GM21528 (cell line): ENCODE data around the gene JAGN1.
"Not testable (repeated sequence)": the region's sequence is repeated elsewhere in the genome, so short reads cannot be mapped to it uniquely, and the experiment has no call there.

ENCODE experiments used
- ATAC-seq: cut with Tn5 transposase; IDR thresholded peaks from one replicate; pipeline ENCODE4 v1.9.1; 2021; ENCODE audit warnings: mild to moderate bottlenecking, moderate library complexity; ENCODE audit not compliant: unreplicated experiment, low FRiP score

JAGN1 gene

GRCh38 chr3:9890249-9891071, at the start of gene JAGN1:
JAGN1 (plus strand) TSS chr3:9890610; CDS start chr3:9890723, 113 bp downstream.
- ATAC-seq = peak; percentile 70

DNA sequence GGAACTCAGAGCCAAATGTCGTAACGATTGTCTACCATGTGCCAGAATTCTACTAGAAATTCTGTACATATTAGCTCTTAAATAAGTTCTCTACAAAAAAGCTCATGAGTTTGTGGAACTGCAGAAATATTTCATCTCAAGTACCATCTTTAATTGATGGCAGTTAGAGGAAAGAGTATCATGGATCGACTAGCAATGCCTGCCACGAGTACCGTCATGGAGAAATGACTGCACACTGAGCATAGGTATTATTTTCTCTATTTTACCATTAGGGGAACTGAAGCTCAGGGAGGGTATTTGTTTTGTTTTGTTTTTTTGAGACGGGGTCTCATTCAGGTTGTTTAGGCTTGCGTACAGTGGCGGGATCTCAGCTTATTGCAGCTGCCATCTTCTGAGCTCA, 49.4 kb upstream of the JAGN1 start:
- no peak for ATAC-seq

GRCh38 chr3:9843715-9844438, 46.5 kb upstream of the JAGN1 start, which contains the start of gene RPUSD3:
RPUSD3 (minus strand) TSS chr3:9844008; CDS start chr3:9843990, 18 bp downstream.
- peak; percentile 94 for ATAC-seq

GRCh38 chr3:9846231-9846630, 44.2 kb upstream of the JAGN1 start:
- no peak for ATAC-seq

DNA sequence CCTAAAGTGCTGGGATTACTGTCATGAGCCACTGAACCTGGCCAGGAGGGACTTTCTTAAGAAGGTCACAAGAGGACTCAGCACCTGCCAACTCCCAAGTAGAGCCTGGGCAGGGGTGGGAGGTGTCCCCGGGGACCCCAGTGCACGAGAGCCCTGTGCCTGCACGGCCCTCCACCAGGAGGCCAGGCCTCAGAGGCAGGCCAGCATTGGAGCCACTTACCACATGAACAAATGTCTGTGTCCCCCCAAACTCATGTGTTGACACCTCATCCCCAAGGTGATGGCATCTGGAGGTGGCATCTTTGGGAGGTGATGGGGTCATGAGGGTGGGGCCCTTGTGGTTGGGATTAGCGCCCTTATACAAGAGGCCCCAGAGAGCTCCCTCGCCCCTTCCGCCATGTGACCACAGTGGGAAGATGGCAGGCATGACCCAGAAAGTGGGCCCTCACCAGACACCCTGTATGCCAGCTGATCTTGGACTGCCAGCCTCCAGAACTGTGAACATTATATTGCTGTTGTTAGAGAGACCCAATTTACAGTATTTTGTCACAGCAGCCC, 43.4 kb upstream of the JAGN1 start:
- ATAC-seq = no peak

- not testable (repeated sequence) for ATAC-seq
Measured at GRCh38 chr3:9847870-9848269, 42.5 kb upstream of the JAGN1 start.

DNA sequence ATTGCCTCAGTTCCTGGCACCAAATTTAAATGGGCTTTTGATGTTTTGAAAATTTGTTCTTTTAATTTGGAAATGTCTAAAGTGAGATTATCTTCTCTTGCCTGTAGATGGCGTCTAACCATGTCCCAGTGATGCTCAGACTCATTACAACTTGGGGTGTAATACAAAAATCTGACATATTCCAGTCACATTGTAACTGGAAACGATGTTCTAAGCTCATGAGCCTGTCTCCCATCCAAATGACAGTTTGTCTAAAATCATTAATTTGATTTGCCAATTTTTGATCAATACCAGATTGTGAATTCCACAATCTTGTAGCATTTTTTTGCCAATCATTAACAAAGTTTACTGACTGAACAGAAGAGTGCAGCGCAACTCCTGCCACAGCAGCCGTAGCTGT, 41.5 kb upstream of the JAGN1 start:
- ATAC-seq = not testable (repeated sequence)

DNA sequence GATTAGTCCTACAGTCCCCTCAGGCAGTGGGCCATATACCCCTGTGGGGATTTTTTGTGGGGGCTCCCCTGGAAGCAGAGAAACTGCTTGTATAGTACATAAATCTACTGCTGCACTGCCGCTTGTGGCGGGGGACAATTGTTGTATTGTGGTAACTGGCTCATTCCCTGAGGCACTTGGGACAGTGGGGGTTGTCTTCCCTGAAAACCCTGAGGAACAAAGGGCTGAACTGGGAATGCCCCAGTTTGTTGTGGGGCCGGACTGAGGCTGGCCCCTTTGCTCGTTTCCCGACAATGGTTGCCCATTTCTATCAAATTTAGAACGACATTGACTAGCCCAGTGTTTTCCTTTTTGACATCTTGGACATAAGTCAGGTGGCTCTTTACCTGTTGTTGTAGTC, 39.0 kb upstream of the JAGN1 start:
- not testable (repeated sequence) for ATAC-seq

DNA sequence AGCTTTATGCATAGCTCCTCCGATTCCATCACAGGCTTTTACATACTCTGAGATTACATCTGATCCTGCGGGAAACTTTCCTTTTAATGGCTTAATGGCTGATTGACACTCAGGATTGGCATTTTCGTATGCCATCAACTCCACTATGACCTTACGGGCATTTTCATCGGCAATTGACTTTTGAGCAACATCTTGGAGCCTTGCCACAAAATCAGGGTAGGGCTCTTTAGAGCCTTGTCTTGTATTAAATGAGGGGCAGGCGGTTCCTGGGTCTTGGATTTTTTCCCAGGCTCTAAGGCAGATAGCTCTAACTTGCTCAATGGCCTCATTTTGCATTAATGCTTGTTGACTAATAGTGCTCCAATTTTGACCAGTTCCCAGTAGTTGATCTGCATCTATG, 38.5 kb upstream of the JAGN1 start:
- not testable (repeated sequence) for ATAC-seq

- no peak for ATAC-seq
Measured at GRCh38 chr3:9852528-9852927, 37.9 kb upstream of the JAGN1 start.

- ATAC-seq = not testable (repeated sequence)
Measured at GRCh38 chr3:9854291-9854940, 36.0 kb upstream of the JAGN1 start.

DNA sequence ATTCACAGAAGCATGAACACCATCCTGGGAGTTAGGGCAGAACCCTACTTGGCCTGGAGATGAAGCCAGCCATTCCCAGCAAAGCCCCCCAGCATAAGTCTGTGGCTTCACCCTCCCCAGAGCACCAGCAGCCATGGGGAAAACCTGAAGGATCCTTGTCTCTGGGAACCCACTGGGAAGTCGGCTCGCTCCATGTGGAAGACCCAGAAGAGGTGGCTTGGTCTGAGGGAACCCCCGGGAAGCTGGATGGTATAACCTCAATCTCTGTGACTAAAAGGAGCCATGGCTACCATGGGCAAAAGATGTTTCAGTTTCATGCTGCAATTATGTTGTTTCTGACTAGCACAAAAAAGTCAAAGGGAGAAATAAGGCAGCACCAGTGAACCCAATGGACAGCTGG, 34.8 kb upstream of the JAGN1 start:
- no peak for ATAC-seq

- ATAC-seq = no peak
Measured at GRCh38 chr3:9859530-9860025, 30.8 kb upstream of the JAGN1 start.

DNA sequence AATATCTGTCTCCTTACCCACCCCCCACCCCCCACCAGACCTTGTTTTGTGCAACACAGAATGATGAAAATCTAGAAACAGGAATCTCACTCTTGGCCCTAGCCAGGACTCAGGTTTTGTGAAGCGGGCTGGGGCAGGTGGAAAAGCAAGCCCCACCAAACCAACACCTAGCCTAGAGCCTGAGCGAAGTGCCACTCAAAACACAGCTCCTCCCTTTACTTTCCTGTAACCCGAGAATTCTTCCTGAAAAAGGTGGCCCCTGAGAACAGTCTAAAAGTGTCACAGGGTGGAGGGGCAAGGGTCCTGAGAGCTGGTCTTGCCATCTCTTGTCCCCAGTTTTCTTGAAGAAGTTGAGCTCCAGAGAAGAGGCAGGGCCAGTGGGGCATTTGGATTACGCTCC, 29.2 kb upstream of the JAGN1 start:
- ATAC-seq = no peak

DNA sequence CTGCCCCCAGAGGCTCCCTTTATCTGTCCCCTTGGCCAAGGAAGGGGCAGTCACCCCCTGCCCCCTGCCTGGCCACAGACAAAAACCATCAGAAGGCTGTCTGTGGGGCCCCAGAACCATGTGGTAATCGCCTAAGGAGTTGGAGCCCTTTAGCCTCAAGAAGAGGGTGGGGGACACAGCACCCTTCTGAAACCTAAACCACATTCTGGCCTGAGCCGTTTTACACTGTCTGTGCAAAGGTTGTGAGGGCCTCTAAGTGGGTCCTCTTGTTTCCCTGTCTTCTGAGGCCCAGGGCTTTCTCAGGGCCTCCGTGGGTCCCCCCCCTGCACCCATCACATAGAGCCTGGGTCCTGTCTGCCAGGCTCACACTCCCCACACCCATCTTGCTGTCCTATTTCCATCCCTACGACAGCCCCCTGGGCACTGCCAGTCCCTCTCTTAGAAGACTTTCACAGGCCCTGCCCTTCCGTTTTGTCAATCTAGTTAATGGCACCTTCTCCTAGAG, 28.7 kb upstream of the JAGN1 start:
- ATAC-seq = no peak

GRCh38 chr3:9862391-9863057, 27.9 kb upstream of the JAGN1 start:
- ATAC-seq = no peak

GRCh38 chr3:9863058-9863772, 27.2 kb upstream of the JAGN1 start:
- ATAC-seq = no peak

DNA sequence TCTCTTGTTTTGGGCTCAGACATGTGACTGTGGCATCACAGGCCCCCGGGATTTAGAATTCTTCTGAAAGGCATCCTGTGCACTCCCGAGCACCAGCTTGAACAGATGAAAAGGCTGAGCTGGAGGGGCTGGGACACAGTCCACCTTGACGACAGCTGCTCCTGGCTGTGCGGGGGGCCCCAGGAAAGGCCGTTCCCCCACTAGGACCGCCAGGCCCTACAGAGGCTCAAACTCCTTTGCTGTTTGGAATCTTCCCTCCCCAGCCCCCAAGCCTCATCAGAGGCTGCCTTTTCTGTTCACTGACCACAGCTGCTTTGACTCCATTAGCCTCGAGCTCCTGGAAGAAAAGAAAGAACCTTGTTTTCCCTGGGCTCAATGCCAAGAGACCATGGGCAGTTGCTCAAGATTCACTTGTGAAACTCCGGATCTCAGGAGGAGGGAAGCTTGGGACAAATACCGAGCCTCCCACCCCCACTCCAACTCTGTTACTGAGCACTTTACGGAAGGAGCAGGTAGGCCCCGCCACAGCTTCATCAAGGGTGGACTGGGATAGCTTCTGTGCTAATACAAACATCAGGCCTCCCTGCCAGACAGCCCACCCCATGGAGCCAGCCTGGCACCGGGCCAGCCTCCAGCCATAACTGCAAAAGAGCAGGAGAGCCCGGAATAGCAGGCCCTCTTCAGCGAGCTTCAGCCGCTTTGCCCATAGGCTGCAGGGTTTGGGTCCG, 26.0 kb upstream of the JAGN1 start:
- ATAC-seq = no peak
